ENCODE results near the gene F8A2.
"Not testable (repeated sequence)": the region's sequence is repeated elsewhere in the genome, so short reads cannot be mapped to it uniquely, and the experiment has no call there.

Gene F8A2

GRCh38 chrX:155381843-155382528 lies at the start of gene F8A2:
Gene F8A2, plus strand, starts transcription at chrX:155382095. Its CDS starts 20 bp downstream, at chrX:155382115.
- DNase-seq: not testable (repeated sequence)

GRCh38 chrX:155333544-155334100 lies 48.3 kb upstream of the F8A2 start:
- no peak for DNase-seq

GRCh38 chrX:155334486-155335336 lies 47.2 kb upstream of the F8A2 start, which contains the start of gene CLIC2:
Gene CLIC2, minus strand, starts transcription at chrX:155334614. Its CDS starts 187 bp downstream, at chrX:155334427.
- DNase-seq: no peak

- not testable (repeated sequence) for DNase-seq
These were observed 46.6 kb upstream of the F8A2 start for GRCh38 chrX:155335337-155335712.

- not testable (repeated sequence) for DNase-seq
These were observed 36.2 kb upstream of the F8A2 start for GRCh38 chrX:155345689-155346088.

- DNase-seq: not testable (repeated sequence)
These were observed 32.4 kb upstream of the F8A2 start for GRCh38 chrX:155349448-155349847.

GRCh38 chrX:155363712-155364111 lies 18.2 kb upstream of the F8A2 start:
- not testable (repeated sequence) for DNase-seq

GRCh38 chrX:155373777-155374458 lies 8.0 kb upstream of the F8A2 start:
- not testable (repeated sequence) for DNase-seq

- not testable (repeated sequence) for DNase-seq
These were observed 2.1 kb upstream of the F8A2 start for GRCh38 chrX:155379802-155380201.

- not testable (repeated sequence) for DNase-seq
These were observed 653 bp downstream of the F8A2 start for GRCh38 chrX:155382529-155382967.

- DNase-seq: no peak
These were observed 7.7 kb downstream of the F8A2 start for GRCh38 chrX:155389634-155390033.

GRCh38 chrX:155394747-155395276 lies 12.9 kb downstream of the F8A2 start:
- not testable (repeated sequence) for DNase-seq

- no peak for DNase-seq
These were observed 24.5 kb downstream of the F8A2 start for GRCh38 chrX:155406429-155406828.

- no peak for DNase-seq
These were observed 35.9 kb downstream of the F8A2 start for GRCh38 chrX:155417769-155418168.
